G401 (cell line): ENCODE data around the gene MAPKAP1. TPM values are rescaled to one million over a fixed set of nuclear protein-coding genes. Genes with fewer than 3 reads are reported as not detected.

Experiments used
- DNase-seq: peaks from one replicate; pipeline ENCODE4 v3.0.0-alpha.2; 2015; ENCODE audit warnings: low spot score
- in situ Hi-C: cut with HindIII; loops from 2 replicates; pipeline ENCODE4 v1.10.0; 2016; ENCODE audit warnings: low sequenced_read_pairs, mixed read lengths
- total RNA-seq: library from RNA; depleted of rRNA; stranded (reverse); fragments of >200 nt; shearing (Covaris generic); gene quantifications from 2 replicates; pipeline ENCODE4 v1.2.3, GENCODE V29; 2014

The MAPKAP1 gene
- total RNA-seq, 1 experiment from 2014 or later, result 113 TPM

DNA sequence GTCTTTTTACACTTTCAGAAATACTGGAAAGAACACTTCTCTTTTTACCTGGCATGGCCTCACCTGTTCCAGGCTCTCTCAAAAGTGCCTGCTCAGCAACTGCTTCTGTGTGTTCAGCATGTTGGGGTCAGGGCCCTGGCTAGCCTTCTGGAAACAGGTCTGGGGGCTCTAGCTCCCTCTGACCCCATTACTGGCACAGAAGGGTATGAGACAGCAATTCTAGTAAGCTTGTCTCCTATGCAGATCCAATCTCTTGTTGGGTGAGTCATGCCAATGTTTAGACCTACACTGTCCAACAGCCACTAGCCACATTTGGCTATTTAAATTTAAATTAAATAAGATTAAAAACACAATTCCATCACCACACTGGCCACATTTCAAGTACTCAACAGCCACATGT, 80.8 kb downstream of the MAPKAP1 start:
- in situ Hi-C loops, result no loop called here
- no peak for DNase-seq

GRCh38 chr9:125621170-125621569, 85.8 kb downstream of the MAPKAP1 start:
- DNase-seq, result no peak
- in situ Hi-C loops, result no loop called here

- DNase-seq, result no peak
- in situ Hi-C loops, result no loop called here
Measured at GRCh38 chr9:125620216-125620615, 86.8 kb downstream of the MAPKAP1 start.

GRCh38 chr9:125617087-125617486, 89.9 kb downstream of the MAPKAP1 start:
- in situ Hi-C loops, result no loop called here
- DNase-seq, result no peak

DNA sequence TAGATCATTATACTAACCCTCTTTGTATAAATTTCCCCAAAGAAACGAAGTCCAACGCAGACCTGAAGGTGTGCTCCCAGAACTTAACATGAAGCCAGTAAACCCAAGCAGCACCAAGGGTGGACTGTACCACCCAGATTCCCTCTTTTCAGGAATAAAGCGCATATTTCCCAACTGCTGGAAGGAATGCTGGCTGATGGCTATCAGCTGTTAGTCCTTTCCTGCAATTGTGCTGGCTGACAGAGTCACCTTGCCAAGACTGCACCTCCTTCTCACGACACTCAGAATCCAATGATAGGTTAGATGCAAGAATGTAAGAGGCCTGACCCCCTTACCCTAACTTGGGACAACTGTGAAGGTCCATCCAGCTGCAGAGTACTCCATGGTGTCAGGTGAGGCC, 93.9 kb downstream of the MAPKAP1 start:
- DNase-seq, result no peak
- in situ Hi-C loops, result no loop called here

DNA sequence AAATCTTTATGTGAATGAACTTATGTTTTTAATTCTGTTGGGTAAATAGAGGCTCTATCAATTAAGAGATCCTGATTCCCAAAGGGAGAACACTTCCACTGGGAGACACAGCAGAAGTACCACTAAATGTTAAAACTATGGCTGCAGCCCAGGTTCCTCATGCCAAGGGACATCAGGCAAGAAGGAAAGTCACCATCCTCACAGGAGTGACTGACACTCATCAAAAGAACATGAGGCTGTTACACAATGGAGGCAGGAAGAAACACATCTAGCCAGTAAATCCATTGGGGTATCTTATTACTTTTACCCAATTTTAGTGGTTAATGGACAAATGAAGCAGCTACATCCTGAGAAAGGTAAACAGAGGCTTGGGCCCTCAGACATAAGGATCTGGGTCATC, 94.4 kb downstream of the MAPKAP1 start:
- no peak for DNase-seq
- in situ Hi-C loops, result no loop called here

- in situ Hi-C loops, result no loop called here
- no peak for DNase-seq
Measured at GRCh38 chr9:125611121-125611765, 95.8 kb downstream of the MAPKAP1 start.

DNA sequence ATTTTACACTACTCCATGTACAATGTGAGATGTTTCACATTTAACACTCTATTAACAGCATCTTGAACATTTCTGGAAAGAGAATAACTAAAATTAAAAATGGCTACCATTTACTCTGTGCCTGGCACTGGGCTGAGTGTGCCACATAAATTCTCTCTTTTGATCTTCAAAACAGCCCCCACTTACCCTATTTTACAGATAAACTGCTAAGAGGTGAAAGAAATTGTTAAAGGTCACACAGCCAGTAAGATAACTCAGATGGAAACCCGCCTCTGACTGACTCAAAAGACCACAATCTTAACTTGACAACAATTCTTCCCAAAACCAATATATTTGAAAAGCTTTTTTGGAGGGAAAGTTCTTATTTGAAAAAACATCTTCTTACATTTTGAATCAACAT, 97.3 kb downstream of the MAPKAP1 start:
- in situ Hi-C loops, result no loop called here
- DNase-seq, result no peak

- in situ Hi-C loops, result no loop called here
- DNase-seq, result no peak
Measured at GRCh38 chr9:125608489-125609224, 98.4 kb downstream of the MAPKAP1 start.

- DNase-seq, result no peak
- in situ Hi-C loops, result no loop called here
Measured at GRCh38 chr9:125604196-125604595, 102.8 kb downstream of the MAPKAP1 start.

- in situ Hi-C loops, result no loop called here
- no peak for DNase-seq
Measured at GRCh38 chr9:125603478-125604021, 103.5 kb downstream of the MAPKAP1 start.

- DNase-seq, result no peak
- in situ Hi-C loops, result no loop called here
Measured at GRCh38 chr9:125601961-125602360, 105.0 kb downstream of the MAPKAP1 start.

GRCh38 chr9:125600194-125600593, 106.8 kb downstream of the MAPKAP1 start:
- in situ Hi-C loops, result no loop called here
- DNase-seq, result no peak

DNA sequence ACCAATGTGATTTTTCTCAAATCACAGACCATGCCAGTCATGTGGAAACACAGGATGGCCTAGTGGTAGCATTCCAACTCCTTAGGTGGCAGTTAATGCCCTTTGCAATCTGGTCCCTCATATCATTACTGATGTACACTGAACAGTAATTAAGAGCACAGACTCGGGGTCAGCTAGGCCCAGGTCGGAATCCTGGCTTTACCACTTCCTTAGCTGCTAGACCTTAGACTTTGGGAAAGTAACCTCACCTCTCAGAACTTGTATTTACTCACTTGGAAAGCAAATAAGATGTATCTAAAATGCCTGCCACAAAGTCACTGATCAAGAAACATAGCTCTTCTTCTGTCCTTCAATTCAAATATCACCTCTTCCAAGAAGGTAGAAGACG, 112.8 kb downstream of the MAPKAP1 start:
- DNase-seq, result peak; percentile 43
- in situ Hi-C loops, result no loop called here

DNA sequence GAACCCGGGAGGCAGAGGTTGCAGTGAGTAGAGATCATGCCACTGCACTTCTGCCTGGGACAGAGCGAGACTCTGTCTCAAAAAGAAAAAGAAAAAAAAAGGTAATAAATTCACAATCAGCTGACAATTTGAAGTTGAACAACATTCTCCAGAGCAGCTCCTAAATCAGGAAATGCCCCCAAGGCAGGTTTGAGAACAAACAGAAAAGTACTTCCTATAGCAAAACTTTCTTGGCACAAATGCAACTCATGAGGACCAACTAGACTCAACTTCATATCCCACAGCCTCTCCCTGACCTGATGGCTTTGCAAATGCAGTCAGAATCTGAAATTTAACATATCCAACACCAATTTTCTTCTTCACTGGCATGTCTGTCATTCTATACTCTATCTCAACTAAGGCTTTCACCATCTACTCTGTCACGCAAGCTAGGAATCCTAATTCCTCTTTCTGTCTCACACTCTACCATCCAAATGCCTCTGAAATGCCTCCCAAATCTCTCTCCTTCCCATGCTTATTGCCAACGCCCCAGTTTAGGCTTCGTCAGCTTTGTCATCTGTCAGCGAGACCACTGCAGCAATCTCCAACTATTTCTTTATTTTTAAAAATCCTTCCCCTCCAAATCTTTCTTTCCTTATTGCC, 113.3 kb downstream of the MAPKAP1 start:
- in situ Hi-C loops, result no loop called here
- DNase-seq, result no peak

DNA sequence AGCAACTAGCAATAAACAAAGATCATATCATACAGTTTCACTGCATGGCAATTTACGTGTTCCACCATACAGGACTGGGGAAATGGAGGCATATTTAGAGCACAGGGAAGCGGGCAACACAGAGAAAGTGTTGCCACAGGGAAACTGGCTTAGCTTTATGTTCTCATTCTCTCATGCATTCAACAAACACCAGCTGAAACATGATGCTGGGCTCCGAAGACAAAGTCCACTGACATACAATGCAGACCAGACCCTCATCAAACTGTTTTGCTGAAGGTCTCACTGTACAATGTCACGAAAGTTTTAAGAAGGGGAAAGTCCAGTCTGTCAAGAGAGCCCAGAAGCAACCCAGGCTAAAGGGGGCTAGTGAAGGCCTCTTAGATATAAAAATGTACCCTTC, 115.1 kb downstream of the MAPKAP1 start:
- in situ Hi-C loops, result no loop called here
- DNase-seq, result no peak

DNA sequence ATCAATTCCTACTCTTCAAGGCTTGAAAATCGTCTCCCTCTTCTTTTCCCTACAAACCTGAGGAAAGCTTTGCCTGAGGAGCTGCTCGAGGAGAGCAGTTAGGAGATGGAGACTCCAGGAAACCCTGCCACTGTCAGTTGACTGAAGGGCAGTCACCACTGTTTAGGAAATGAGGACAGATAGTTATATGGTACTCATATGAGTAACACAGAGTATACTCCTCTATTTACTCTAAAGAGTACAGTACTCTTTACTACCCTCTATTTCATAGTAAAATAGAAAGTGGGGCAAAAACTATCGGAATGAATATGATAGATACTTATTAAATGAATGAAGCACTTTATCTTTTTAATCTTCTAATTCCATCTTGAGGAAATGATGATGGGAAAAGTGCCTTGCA, 115.8 kb downstream of the MAPKAP1 start:
- in situ Hi-C loops, result no loop called here
- no peak for DNase-seq

DNA sequence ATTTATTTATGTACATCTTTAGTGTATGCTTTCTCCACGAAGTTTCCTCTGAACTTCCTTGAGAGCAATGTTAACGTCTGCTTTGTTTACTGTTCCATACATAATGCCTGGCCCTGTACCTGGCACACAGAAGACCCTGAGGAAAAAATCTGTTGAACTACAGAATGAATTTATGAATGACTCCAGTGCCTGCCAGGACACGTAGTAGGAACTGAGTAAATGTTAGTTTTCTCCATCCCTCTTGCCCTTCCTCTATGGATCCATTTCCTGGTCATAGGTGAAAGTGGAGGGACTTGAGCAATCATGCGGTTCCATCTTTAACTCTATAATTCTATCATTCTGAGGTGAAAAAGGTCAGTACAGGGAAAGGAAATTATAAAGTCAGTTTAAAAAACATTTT, 117.7 kb downstream of the MAPKAP1 start:
- DNase-seq, result no peak
- in situ Hi-C loops, result no loop called here

- in situ Hi-C loops, result no loop called here
- DNase-seq, result no peak
Measured at GRCh38 chr9:125587819-125588460, 119.1 kb downstream of the MAPKAP1 start.

DNA sequence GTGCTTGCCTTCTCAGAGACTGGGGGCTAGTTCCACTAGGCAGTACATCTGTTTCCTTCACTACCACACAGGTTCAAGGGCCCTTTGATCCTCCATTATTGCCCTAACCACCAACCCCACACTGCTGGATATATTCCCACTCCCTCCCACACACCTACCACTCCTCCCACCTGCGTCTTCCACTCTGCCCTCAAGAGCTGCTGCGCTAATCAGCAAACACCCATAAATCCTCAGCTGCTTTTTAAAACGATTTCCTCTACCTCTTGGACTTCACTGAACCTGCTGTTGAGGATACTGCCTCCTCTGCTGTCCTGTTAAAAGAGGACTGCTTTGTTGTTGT, 120.9 kb downstream of the MAPKAP1 start:
- no peak for DNase-seq
- in situ Hi-C loops, result no loop called here
